GM23338 (cell line): ENCODE results near the gene NYAP1.

Experiments used
- CREB1 ChIP-seq: fragments of 250-450 bp; sonication (Bioruptor Pico); IDR thresholded peaks from 2 replicates; pipeline ENCODE4 v1.5.0; 2020; ENCODE audit warnings: low read depth, mild to moderate bottlenecking, moderate library complexity
- CTCF ChIP-seq, 2 experiments: fragments of 200-600 bp in 1 of 2; sonication (generic) in 1 of 2; conservative IDR thresholded peaks; 2 replicates each; pipeline versions ENCODE4 v1.5.1 to v1.6.1; 2016 to 2017; ENCODE audit warnings: antibody characterized with exemption in 2 of 2, low read depth in 2 of 2, mild to moderate bottlenecking in 2 of 2, moderate library complexity in 1 of 2
- EZH2 ChIP-seq: fragments of 200-600 bp; sonication (generic); IDR thresholded peaks from one replicate; pipeline ENCODE4 v1.8.0; 2017; ENCODE audit warnings: antibody characterized with exemption, mild to moderate bottlenecking, low read depth; ENCODE audit not compliant: unreplicated experiment
- EZH2phosphoT487 ChIP-seq: fragments of 200-600 bp; sonication (generic); IDR thresholded peaks from one replicate; pipeline ENCODE4 v1.8.1; 2018; ENCODE audit warnings: antibody characterized with exemption; ENCODE audit not compliant: unreplicated experiment
- JUNB ChIP-seq: IDR thresholded peaks from one replicate; pipeline ENCODE4 v1.6.1; 2016; ENCODE audit warnings: antibody characterized with exemption; ENCODE audit not compliant: unreplicated experiment
- NANOG ChIP-seq: IDR thresholded peaks from 2 replicates; pipeline ENCODE4 v1.6.1; 2016; ENCODE audit warnings: antibody characterized with exemption, borderline replicate concordance
- POLR2AphosphoS5 ChIP-seq: IDR thresholded peaks from 2 replicates; pipeline ENCODE4 v1.6.1; 2016; ENCODE audit warnings: antibody characterized with exemption, low read depth
- REST ChIP-seq: IDR thresholded peaks from one replicate; pipeline ENCODE4 v1.6.1; 2018; ENCODE audit warnings: antibody characterized with exemption; ENCODE audit not compliant: unreplicated experiment
- ZNF114 ChIP-seq: fragments of 250-450 bp; sonication (Bioruptor Pico); IDR thresholded peaks from 2 replicates; pipeline ENCODE4 v1.5.0; 2020; ENCODE audit warnings: mild to moderate bottlenecking, moderate library complexity

GRCh38 chr7:100467638-100468373 is 15.9 kb upstream of the NYAP1 start:
- no peak for TF ChIP-seq EZH2
- no peak for TF ChIP-seq POLR2AphosphoS5
- TF ChIP-seq CTCF (conservative IDR thresholded peaks at IDR 0.05; ENCODE audit: low read depth in 2 of 2): no peak
- TF ChIP-seq NANOG: no peak
- no peak for TF ChIP-seq JUNB
- TF ChIP-seq ZNF114 (CRISPR knock-in tag): no peak
- no peak for TF ChIP-seq EZH2phosphoT487
- no peak for TF ChIP-seq REST
- no peak for TF ChIP-seq CREB1 (CRISPR knock-in tag)
